Testis (tissue), 2 donors: ENCODE measurements around the gene ZKSCAN5.

Experiments
- CTCF ChIP-seq, 3 experiments: fragments of 450-650 bp in 2 of 3; fragments of 200-600 bp in 1 of 3; sonication (generic) in 1 of 3; IDR thresholded peaks; one replicate each; pipeline ENCODE4 v1.5.1; 2016 to 2019; ENCODE audit warnings: antibody characterized with exemption in 3 of 3, mild to moderate bottlenecking in 2 of 3, moderate library complexity in 1 of 3
- POLR2A ChIP-seq: fragments of 450-650 bp; IDR thresholded peaks from one replicate; pipeline ENCODE4 v1.6.1; 2017; ENCODE audit warnings: antibody characterized with exemption, mild to moderate bottlenecking, moderate library complexity

- TF ChIP-seq CTCF (IDR thresholded peaks at IDR 0.05) (no peak), POLR2A (peak; percentile 20)
Observed at GRCh38 chr7:99472561-99473314, 31.7 kb upstream of the ZKSCAN5 start, which contains the start of gene ZNF789.
